OCI-LY3 (cell line): Measurements from ENCODE around the gene COL20A1.
"Not testable (repeated sequence)": the region's sequence is repeated elsewhere in the genome, so short reads cannot be mapped to it uniquely, and the experiment has no call there.

Source experiments
- H2AFZ ChIP-seq: fragments of 200-600, 300-600 bp; shearing (Covaris generic); 2 replicates; pipeline ENCODE4 v1.6.0; 2014; ENCODE audit warnings: antibody characterized with exemption, low read depth, low read length
- H3K27ac ChIP-seq: fragments of 200-600, 300-600 bp; sonication (generic); 2 replicates; pipeline ENCODE4 v1.5.1; 2014; ENCODE audit warnings: mild to moderate bottlenecking, low read length, moderate library complexity, mixed read lengths
- H3K27me3 ChIP-seq: fragments of 200-600, 300-600 bp; sonication (generic); 2 replicates; pipeline ENCODE4 v1.6.1; 2014; ENCODE audit warnings: low read depth, low read length, mixed read lengths
- H3K36me3 ChIP-seq: fragments of 200-600, 300-600 bp; sonication (generic); replicated peaks from 2 replicates; pipeline ENCODE3; 2014; ENCODE audit warnings: low read depth, low read length, mixed read lengths
- H3K4me1 ChIP-seq: fragments of 300-600, 200-600 bp; sonication (generic); 2 replicates; pipeline ENCODE4 v1.6.1; 2014; ENCODE audit warnings: low read length, mixed read lengths
- H3K4me2 ChIP-seq: fragments of 200-600, 300-600 bp; sonication (generic); 2 replicates; pipeline ENCODE4 v1.6.1; 2014; ENCODE audit warnings: low read length, mixed read lengths
- H3K4me3 ChIP-seq: fragments of 300-600, 200-600 bp; sonication (generic); 2 replicates; pipeline ENCODE4 v1.5.1; 2014; ENCODE audit warnings: antibody characterized with exemption, mild to moderate bottlenecking, low read length, moderate library complexity
- H3K79me2 ChIP-seq: fragments of 300-600, 200-600 bp; shearing (Covaris generic); 2 replicates; pipeline ENCODE4 v1.6.1; 2014; ENCODE audit warnings: mild to moderate bottlenecking, low read length, mixed read lengths
- H3K9ac ChIP-seq: fragments of 300-600, 200-600 bp; shearing (Covaris generic); 2 replicates; pipeline ENCODE4 v1.6.0; 2014; ENCODE audit warnings: mild to moderate bottlenecking, low read length, moderate library complexity
- H3K9me3 ChIP-seq: fragments of 200-600, 300-600 bp; shearing (Covaris generic); 2 replicates; pipeline ENCODE4 v1.6.1; 2014; ENCODE audit warnings: low read length, mixed read lengths; ENCODE audit not compliant: insufficient read depth
- H4K20me1 ChIP-seq: fragments of 200-600, 300-600 bp; sonication (generic); 2 replicates; pipeline ENCODE4 v1.6.1; 2016; ENCODE audit warnings: low read length, mixed read lengths; ENCODE audit not compliant: insufficient read depth
- CTCF ChIP-seq: fragments of 200-600, 300-600 bp; sonication (generic); IDR thresholded peaks from 2 replicates; pipeline ENCODE4 v1.5.1; 2014; ENCODE audit warnings: antibody characterized with exemption, low read length, low read depth
- EZH2phosphoT487 ChIP-seq: fragments of 200-600 bp; shearing (Covaris generic); IDR thresholded peaks from 2 replicates; pipeline ENCODE4 v1.6.1; 2018; ENCODE audit warnings: antibody characterized with exemption, mixed run types, low read depth

The COL20A1 gene

GRCh38 chr20:63337786-63338420 is 44.9 kb downstream of the COL20A1 start:
- no peak for TF ChIP-seq CTCF
- no peak for TF ChIP-seq EZH2phosphoT487

GRCh38 chr20:63339154-63340094 is 46.4 kb downstream of the COL20A1 start:
- not testable (repeated sequence) for H3K79me2 ChIP-seq, H3K4me2 ChIP-seq, H3K4me3 ChIP-seq, H3K4me1 ChIP-seq, H2AFZ ChIP-seq, H3K36me3 ChIP-seq, H3K9me3 ChIP-seq, H3K27ac ChIP-seq, H3K27me3 ChIP-seq, H3K9ac ChIP-seq, H4K20me1 ChIP-seq

More at GRCh38 chr20:63337786-63338420, 44.9 kb downstream of the COL20A1 start:
- H3K9me3 ChIP-seq, result no peaks in the 10 kb centered on the region
- no peak overlapping the region for H3K4me3 ChIP-seq
- H3K79me2 ChIP-seq, result no peaks in the 10 kb centered on the region
- no peaks in the 10 kb centered on the region for H3K36me3 ChIP-seq
- H3K27me3 ChIP-seq, result no peaks in the 10 kb centered on the region
- no peaks in the 10 kb centered on the region for H3K4me1 ChIP-seq
- no peak overlapping the region for H3K9ac ChIP-seq
- no peak overlapping the region for H3K27ac ChIP-seq
- H3K4me2 ChIP-seq, result no peak overlapping the region
- no peak overlapping the region for H2AFZ ChIP-seq
- H4K20me1 ChIP-seq, result no peaks in the 10 kb centered on the region

GRCh38 chr20:63340158-63340688 is 47.2 kb downstream of the COL20A1 start:
- not testable (repeated sequence) for H3K36me3 ChIP-seq, H3K9me3 ChIP-seq, H3K4me1 ChIP-seq, H3K27ac ChIP-seq, H3K27me3 ChIP-seq, H3K4me2 ChIP-seq, H4K20me1 ChIP-seq, H2AFZ ChIP-seq, H3K79me2 ChIP-seq, H3K9ac ChIP-seq, H3K4me3 ChIP-seq

GRCh38 chr20:63342561-63343459 is 49.8 kb downstream of the COL20A1 start:
- Histone ChIP-seq H3K27ac (no peak overlapping the region), H3K4me3 (no peak overlapping the region), H3K36me3 (no peaks in the 10 kb centered on the region), H3K27me3 (no peaks in the 10 kb centered on the region), H3K4me1 (no peaks in the 10 kb centered on the region), H3K9me3 (no peaks in the 10 kb centered on the region), H3K79me2 (no peaks in the 10 kb centered on the region), H2AFZ (no peak overlapping the region), H3K4me2 (no peak overlapping the region), H4K20me1 (no peaks in the 10 kb centered on the region), H3K9ac (no peak overlapping the region)
- TF ChIP-seq EZH2phosphoT487, result no peak
- no peak for TF ChIP-seq CTCF
